Omental fat pad (tissue), 4 donors: ENCODE measurements around the gene IGF2. TPM values are rescaled to one million over a fixed set of nuclear protein-coding genes. Genes with fewer than 3 reads are reported as not detected.

Source experiments
- ATAC-seq: fragments of 150-250 bp; one replicate; pipeline ENCODE4 v1.9.1; 2016; ENCODE audit warnings: mild to moderate bottlenecking, moderate library complexity; ENCODE audit not compliant: low FRiP score
- DNase-seq: peaks from one replicate; pipeline ENCODE4 v3.0.0-alpha.2; 2019; ENCODE audit warnings: low spot score
- total RNA-seq, 4 donors: library from RNA; depleted of rRNA; stranded (reverse); fragments of >200 nt; gene quantifications; one replicate each; pipeline ENCODE4 v1.1.0, GENCODE V29; 2016
- TF ChIP-seq, protein P1 (sequence below), 3 donors: fragments of 450-650 bp; IDR thresholded peaks; one replicate each; pipeline ENCODE4 v1.5.1; 2016 to 2017; ENCODE audit warnings: antibody characterized with exemption in 3 of 3, mild to moderate bottlenecking in 3 of 3, moderate library complexity in 2 of 3

IGF2 gene
- total RNA-seq, 4 donors from 2014 or later, result 44.6 to 69.4 (median 52.3) TPM

DNA sequence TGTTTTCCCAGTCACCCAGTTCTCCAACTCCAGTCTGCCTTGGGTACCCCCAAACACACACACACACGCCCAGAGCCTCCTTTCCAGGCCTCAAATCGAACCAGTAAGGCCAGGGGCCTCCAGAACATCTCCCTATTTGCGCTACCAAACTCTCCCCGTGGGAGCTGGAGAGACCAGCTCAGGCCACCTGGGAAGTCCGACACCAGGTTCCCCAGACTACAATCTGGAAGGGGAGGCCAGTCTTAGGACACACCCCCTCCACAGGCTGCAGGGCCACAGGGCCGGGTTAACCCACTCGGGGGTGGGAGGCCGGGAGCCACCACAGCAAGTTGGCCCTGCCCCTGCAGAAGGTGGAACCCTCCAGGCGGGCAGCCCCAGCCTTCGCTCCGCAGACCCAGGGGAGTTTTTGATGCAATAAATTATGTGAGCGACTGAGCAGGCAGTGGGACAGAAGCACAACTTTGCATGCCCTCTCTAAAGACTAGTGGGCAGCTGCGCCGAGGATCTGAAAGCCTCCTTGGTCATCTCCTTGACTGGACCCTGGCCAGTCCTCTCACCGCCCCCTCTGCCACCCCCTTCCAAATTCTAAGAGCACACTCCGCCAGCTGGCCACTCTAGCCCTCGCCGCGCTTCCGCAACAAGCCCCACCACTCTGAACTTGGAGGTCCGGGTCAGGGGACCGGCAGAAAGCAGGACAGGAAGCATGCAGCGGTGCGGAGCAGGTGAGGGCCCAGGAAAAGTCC is 2.8 kb downstream of the IGF2 start:
- TF ChIP-seq, protein P1, sequence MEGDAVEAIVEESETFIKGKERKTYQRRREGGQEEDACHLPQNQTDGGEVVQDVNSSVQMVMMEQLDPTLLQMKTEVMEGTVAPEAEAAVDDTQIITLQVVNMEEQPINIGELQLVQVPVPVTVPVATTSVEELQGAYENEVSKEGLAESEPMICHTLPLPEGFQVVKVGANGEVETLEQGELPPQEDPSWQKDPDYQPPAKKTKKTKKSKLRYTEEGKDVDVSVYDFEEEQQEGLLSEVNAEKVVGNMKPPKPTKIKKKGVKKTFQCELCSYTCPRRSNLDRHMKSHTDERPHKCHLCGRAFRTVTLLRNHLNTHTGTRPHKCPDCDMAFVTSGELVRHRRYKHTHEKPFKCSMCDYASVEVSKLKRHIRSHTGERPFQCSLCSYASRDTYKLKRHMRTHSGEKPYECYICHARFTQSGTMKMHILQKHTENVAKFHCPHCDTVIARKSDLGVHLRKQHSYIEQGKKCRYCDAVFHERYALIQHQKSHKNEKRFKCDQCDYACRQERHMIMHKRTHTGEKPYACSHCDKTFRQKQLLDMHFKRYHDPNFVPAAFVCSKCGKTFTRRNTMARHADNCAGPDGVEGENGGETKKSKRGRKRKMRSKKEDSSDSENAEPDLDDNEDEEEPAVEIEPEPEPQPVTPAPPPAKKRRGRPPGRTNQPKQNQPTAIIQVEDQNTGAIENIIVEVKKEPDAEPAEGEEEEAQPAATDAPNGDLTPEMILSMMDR (IDR thresholded peaks at IDR 0.05), result no peak
- no peak for DNase-seq
- ATAC-seq, result no peak

DNA sequence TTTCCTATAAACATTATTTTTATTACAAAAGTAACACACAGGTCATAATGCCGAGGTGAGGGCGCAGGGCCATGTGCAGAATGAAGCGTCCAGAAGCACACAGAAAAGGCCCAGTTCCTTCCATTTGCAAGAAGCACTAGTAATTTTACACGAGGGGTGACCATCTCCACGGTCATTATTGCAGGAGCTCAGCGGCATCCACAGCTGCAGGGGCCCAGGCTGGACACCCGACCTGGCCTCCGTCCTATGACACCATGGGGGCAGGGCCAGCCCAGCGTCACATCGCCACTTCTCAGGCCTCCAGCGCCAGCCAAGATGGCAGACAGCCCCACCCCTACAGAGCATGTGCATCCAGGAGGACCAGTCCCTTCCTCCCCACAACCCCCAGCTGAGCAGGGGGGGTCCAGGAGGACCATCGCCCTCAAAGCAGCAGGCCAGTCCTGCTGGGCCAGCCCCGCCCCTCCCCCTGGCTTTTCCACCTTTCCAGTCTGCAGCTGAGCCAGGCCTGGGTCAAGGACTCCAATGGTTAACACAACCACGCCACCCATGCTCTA is 3.5 kb downstream of the IGF2 start:
- DNase-seq (no peak), ATAC-seq (no peak)
- TF ChIP-seq, protein P1 (IDR thresholded peaks at IDR 0.05), result no peak

DNA sequence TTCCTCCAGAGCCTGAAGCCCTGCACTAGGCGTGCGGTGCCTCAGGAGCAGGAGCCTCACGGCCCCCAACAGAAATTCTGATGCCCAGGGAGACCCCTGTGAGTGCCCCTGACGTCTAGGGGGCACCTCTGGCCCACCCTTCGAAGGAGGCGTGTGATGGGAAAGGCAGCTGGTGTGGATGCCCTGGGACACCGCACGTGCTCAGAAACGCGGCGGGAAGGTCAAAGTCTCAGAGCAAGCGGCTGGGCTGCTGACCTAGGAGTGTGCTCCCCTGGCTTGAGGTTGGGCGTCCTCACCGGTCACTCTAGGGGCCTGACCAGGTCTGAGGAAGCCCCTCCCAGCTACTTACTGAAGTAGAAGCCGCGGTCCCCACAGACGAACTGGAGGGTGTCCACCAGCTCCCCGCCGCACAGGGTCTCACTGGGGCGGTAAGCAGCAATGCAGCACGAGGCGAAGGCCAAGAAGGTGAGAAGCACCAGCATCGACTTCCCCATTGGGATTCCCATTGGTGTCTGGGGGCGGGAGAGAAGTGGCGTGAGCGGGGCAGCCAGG is 4.1 kb downstream of the IGF2 start:
- TF ChIP-seq, protein P1 (IDR thresholded peaks at IDR 0.05), result no peak
- ATAC-seq (no peak), DNase-seq (no peak)

DNA sequence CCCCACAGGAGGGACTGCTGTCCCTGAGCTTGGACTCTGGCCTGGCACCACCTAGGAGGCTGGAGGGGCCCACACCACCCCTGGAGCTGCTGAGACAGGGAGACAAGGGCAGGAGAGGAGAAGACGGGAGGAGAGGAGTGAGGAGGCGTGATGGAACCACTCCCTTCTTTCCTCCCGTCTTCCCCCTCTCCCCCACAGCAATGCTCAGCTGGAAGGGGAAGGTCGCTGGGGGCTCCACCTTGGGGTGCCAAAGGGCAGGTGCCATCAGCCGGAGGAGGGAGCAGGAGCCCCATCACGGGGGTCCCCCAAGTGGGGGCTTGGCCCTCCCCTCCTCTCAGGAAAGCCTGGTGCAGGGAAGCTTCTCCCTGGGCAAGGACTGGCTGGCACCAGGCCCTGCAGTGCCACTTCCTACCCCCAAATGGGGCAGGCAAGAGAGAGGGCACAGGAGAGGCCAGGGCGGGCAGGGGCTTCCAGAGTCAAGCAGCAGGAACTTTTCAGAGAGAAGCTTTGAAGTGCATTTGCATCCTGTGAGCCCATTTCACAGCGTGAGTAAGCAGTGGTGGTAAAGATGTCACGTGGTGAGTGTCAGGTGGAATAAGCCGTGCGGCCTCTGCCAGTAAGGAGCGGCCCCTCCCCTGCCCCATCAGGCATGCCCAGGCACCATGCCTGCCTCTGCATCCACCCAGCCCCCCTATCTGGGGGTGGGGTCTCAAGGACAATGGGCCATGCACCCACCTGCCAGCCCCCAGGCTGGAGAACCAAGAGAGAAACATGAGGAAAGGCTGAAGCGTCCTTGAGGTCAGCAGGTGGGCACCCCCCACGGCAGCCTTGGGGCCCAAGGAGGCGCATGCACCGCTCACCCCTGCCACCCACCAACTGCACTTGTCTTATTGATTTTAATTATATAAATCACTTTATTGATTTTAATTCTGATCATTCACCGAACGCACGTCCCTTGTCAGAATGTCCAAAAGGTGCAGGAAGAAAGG is 4.9 kb downstream of the IGF2 start:
- TF ChIP-seq, protein P1 (IDR thresholded peaks at IDR 0.05), result no peak
- DNase-seq, result no peak
- no peak for ATAC-seq

DNA sequence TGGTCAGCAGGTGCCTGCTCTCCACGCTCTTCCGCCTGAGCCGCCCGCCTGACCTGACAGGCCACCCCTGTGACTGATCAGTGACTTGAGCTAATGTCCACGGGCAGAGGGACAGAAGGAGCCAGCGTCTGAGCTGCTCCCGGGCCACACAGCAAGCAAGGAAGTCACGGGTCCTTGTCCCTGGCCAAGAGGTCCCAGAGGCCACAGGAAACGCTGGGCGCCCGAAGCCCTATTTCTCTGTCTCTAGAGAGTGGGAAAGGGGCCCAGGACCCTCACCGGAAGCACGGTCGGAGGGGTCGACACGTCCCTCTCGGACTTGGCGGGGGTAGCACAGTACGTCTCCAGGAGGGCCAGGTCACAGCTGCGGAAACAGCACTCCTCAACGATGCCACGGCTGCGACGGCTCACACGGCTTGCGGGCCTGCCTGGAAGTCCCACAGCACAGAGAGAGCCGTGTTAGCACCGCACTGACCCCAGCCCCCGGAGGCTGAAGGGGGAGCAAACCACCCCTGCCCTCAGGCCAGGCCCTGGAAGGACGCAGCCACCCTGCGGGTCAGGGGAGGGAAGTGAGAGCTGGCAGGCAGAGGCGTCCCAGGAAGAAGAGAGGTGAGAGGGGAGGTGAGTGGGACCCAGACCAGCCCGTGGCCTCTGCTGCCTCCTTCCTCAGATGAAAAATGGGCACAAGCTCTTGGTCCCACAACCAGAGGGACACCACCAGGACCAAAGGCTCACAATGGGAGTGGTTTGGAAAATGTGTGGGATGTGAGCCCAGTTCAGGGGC is 5.8 kb downstream of the IGF2 start:
- ATAC-seq (no peak), DNase-seq (no peak)
- TF ChIP-seq, protein P1 (IDR thresholded peaks at IDR 0.05), result no peak

DNA sequence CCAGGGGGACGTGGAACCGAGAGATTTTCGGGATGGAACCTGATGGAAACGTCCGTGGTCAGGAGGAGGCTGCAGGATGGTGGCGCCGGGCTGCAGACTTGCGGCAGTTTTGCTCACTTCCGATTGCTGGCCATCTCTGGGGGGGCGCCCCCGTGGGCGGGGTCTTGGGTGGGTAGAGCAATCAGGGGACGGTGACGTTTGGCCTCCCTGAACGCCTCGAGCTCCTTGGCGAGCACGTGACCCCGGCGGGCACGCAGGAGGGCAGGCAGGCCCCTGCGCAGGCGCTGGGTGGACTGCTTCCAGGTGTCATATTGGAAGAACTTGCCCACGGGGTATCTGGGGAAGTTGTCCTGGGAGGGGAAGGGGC is 6.3 kb downstream of the IGF2 start:
- no peak for ATAC-seq
- TF ChIP-seq, protein P1 (IDR thresholded peaks at IDR 0.05), result no peak
- no peak for DNase-seq
